ENCODE results near the gene ZMYND19.

- TF ChIP-seq CTCF (IDR thresholded peaks at IDR 0.05): no peak
- no peak for TF ChIP-seq EP300 (IDR thresholded peaks at IDR 0.05)
- no peak for TF ChIP-seq POLR2A (IDR thresholded peaks at IDR 0.05)
Measured at GRCh38 chr9:137540536-137540935, 49.8 kb downstream of the ZMYND19 start.

All from stomach (tissue), 4 donors.